WERI-Rb-1 (cell line): Measurements from ENCODE around the gene HIVEP1.

Source experiments
- DNase-seq: peaks from one replicate; pipeline ENCODE4 v3.0.0-alpha.2; 2020
- H3K27ac ChIP-seq: fragments of 250-450 bp; sonication (Bioruptor Pico); 2 replicates; pipeline ENCODE4 v1.5.1; 2020; ENCODE audit warnings: mild to moderate bottlenecking, moderate library complexity
- H3K27me3 ChIP-seq: fragments of 250-450 bp; sonication (Bioruptor Pico); 2 replicates; pipeline ENCODE4 v1.5.1; 2021; ENCODE audit warnings: mild to moderate bottlenecking, low read depth, moderate library complexity; ENCODE audit not compliant: insufficient read depth, severe bottlenecking
- H3K36me3 ChIP-seq: fragments of 250-450 bp; sonication (Bioruptor Pico); 2 replicates; pipeline ENCODE4 v1.5.1; 2020; ENCODE audit warnings: mild to moderate bottlenecking, moderate library complexity
- H3K4me3 ChIP-seq: 2 replicates; pipeline ENCODE4 v1.5.1; 2011; ENCODE audit warnings: low read depth, mild to moderate bottlenecking, control low read depth, low read length
- H3K9me3 ChIP-seq: fragments of 250-450 bp; sonication (Bioruptor Pico); 2 replicates; pipeline ENCODE4 v1.5.1; 2021; ENCODE audit warnings: mild to moderate bottlenecking, moderate library complexity; ENCODE audit not compliant: severe bottlenecking
- CTCF ChIP-seq: IDR thresholded peaks from 2 replicates; pipeline ENCODE4 v1.5.1; 2011; ENCODE audit warnings: low read depth, mild to moderate bottlenecking, control low read depth, inconsistent platforms, low read length

HIVEP1 gene

GRCh38 chr6:11994875-11995461 lies 17.1 kb upstream of the HIVEP1 start:
- DNase-seq, result no peak
- Histone ChIP-seq H3K9me3 (no peaks in the 10 kb centered on the region), H3K27ac (no peak overlapping the region), H3K36me3 (no peaks in the 10 kb centered on the region), H3K27me3 (no peaks in the 10 kb centered on the region), H3K4me3 (no peak overlapping the region)
- no peak for TF ChIP-seq CTCF

- H3K36me3 ChIP-seq, result no peaks in the 10 kb centered on the region
- H3K27me3 ChIP-seq, result no peaks in the 10 kb centered on the region
- no peak for TF ChIP-seq CTCF
- H3K27ac ChIP-seq, result no peak overlapping the region
- DNase-seq, result no peak
- H3K9me3 ChIP-seq, result no peaks in the 10 kb centered on the region
- no peak overlapping the region for H3K4me3 ChIP-seq
Measured at GRCh38 chr6:11996751-11997150, 15.4 kb upstream of the HIVEP1 start.

GRCh38 chr6:11999246-11999645 lies 12.9 kb upstream of the HIVEP1 start:
- Histone ChIP-seq H3K27me3 (no peaks in the 10 kb centered on the region), H3K4me3 (no peak overlapping the region), H3K27ac (no peak overlapping the region), H3K36me3 (no peaks in the 10 kb centered on the region), H3K9me3 (no peaks in the 10 kb centered on the region)
- no peak for TF ChIP-seq CTCF
- no peak for DNase-seq

GRCh38 chr6:12000174-12000573 lies 11.9 kb upstream of the HIVEP1 start:
- no peaks in the 10 kb centered on the region for H3K36me3 ChIP-seq
- H3K4me3 ChIP-seq, result no peak overlapping the region
- no peaks in the 10 kb centered on the region for H3K27me3 ChIP-seq
- no peak for DNase-seq
- H3K9me3 ChIP-seq, result no peaks in the 10 kb centered on the region
- no peak overlapping the region for H3K27ac ChIP-seq
- no peak for TF ChIP-seq CTCF

GRCh38 chr6:12001004-12001705 lies 11.0 kb upstream of the HIVEP1 start:
- no peak for TF ChIP-seq CTCF
- Histone ChIP-seq H3K27me3 (no peaks in the 10 kb centered on the region), H3K36me3 (no peaks in the 10 kb centered on the region), H3K27ac (no peak overlapping the region), H3K4me3 (no peak overlapping the region), H3K9me3 (no peaks in the 10 kb centered on the region)
- DNase-seq, result no peak
